MM.1S (cell line): ENCODE results near the gene CELF2.

Source experiments
- DNase-seq: peaks from one replicate; pipeline ENCODE4 v3.0.0-alpha.2; 2015
- H2AFZ ChIP-seq: fragments of 300-600 bp; sonication (generic); 2 replicates; pipeline ENCODE4 v1.6.0; 2016; ENCODE audit warnings: antibody characterized with exemption, low read length
- H3F3A ChIP-seq: fragments of 300-600 bp; sonication (generic); 2 replicates; pipeline ENCODE4 v1.6.1; 2016; ENCODE audit warnings: mild to moderate bottlenecking, antibody characterized with exemption, low read length, moderate library complexity, mixed read lengths; ENCODE audit not compliant: insufficient read depth
- H3K27ac ChIP-seq: fragments of 300-600 bp; sonication (generic); 2 replicates; pipeline ENCODE4 v1.5.1; 2016; ENCODE audit warnings: mild to moderate bottlenecking, low read length
- H3K27me3 ChIP-seq: fragments of 300-600 bp; sonication (generic); replicated peaks from 2 replicates; pipeline ENCODE4 v1.6.0; 2016; ENCODE audit warnings: low read length; ENCODE audit not compliant: insufficient read depth
- H3K36me3 ChIP-seq: fragments of 300-600 bp; sonication (generic); replicated peaks from 2 replicates; pipeline ENCODE4 v1.6.1; 2016; ENCODE audit warnings: mild to moderate bottlenecking, low read length, mixed read lengths; ENCODE audit not compliant: insufficient read depth
- H3K4me1 ChIP-seq: fragments of 300-600 bp; sonication (generic); 2 replicates; pipeline ENCODE4 v1.6.1; 2016; ENCODE audit warnings: low read length, mixed read lengths
- H3K4me2 ChIP-seq: fragments of 300-600 bp; sonication (generic); 2 replicates; pipeline ENCODE4 v1.6.0; 2016; ENCODE audit warnings: low read depth, low read length
- H3K4me3 ChIP-seq: fragments of 300-600 bp; sonication (generic); 2 replicates; pipeline ENCODE4 v1.5.1; 2016; ENCODE audit warnings: low read length, mixed read lengths
- H3K79me2 ChIP-seq: fragments of 300-600 bp; sonication (generic); 2 replicates; pipeline ENCODE4 v1.6.1; 2016; ENCODE audit warnings: mixed run types, low read length, mixed read lengths
- H3K9ac ChIP-seq: fragments of 300-600 bp; sonication (generic); 2 replicates; pipeline ENCODE4 v1.6.1; 2016; ENCODE audit warnings: low read length, mixed read lengths
- H3K9me2 ChIP-seq: fragments of 300-600 bp; sonication (generic); replicated peaks from 2 replicates; pipeline ENCODE4 v1.6.1; 2016; ENCODE audit warnings: mild to moderate bottlenecking, low read length, mixed read lengths; ENCODE audit not compliant: insufficient read depth
- H3K9me3 ChIP-seq: fragments of 300-600 bp; sonication (generic); replicated peaks from 2 replicates; pipeline ENCODE4 v1.6.1; 2016; ENCODE audit warnings: mild to moderate bottlenecking, low read length, mixed read lengths; ENCODE audit not compliant: insufficient read depth
- H4K20me1 ChIP-seq: fragments of 300-600 bp; sonication (generic); 2 replicates; pipeline ENCODE4 v1.6.1; 2016; ENCODE audit warnings: mild to moderate bottlenecking, low read length, moderate library complexity, mixed read lengths; ENCODE audit not compliant: insufficient read depth
- EZH2 ChIP-seq: fragments of 300-600 bp; sonication (generic); optimal IDR thresholded peaks from 2 replicates; pipeline ENCODE3; 2017; ENCODE audit warnings: low read depth, mild to moderate bottlenecking, antibody characterized with exemption, low read length, mixed read lengths
- EZH2phosphoT487 ChIP-seq: fragments of 300-600 bp; sonication (generic); IDR thresholded peaks from 2 replicates; pipeline ENCODE4 v1.6.1; 2018; ENCODE audit warnings: antibody characterized with exemption, low read length
- TF ChIP-seq, protein P1 (sequence below): fragments of 300-600 bp; sonication (generic); IDR thresholded peaks from 2 replicates; pipeline ENCODE4 v1.5.1; 2016; ENCODE audit warnings: antibody characterized with exemption, low read length, mixed read lengths

CELF2 gene

DNA sequence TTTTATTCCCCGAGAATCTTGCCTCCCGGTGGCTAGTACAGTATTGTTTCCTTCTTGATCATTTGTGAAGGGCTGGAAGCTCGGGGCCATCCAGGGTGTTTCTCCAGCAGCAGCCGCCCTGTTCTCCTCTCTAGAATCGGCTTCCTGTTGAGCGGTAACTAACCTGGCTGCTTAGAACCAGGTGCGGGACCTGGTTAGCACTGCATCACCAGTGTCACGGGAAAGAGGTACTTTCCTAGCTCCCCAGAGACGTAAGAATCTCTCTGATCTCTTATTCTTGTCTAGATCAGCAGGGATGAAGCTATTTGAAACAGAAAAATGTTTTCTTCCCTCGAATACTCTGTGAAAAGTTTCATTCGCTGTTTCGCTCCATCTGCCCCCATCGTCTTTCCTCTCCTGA, 239.2 kb downstream of the CELF2 start:
- no peaks in the 10 kb centered on the region for H3K27me3 ChIP-seq
- DNase-seq, result peak; percentile 87
- peak overlapping the region; percentile 99 for H3K27ac ChIP-seq
- H3K4me1 ChIP-seq, result peaks cover 93% of the 10 kb centered on the region
- TF ChIP-seq, protein P1, sequence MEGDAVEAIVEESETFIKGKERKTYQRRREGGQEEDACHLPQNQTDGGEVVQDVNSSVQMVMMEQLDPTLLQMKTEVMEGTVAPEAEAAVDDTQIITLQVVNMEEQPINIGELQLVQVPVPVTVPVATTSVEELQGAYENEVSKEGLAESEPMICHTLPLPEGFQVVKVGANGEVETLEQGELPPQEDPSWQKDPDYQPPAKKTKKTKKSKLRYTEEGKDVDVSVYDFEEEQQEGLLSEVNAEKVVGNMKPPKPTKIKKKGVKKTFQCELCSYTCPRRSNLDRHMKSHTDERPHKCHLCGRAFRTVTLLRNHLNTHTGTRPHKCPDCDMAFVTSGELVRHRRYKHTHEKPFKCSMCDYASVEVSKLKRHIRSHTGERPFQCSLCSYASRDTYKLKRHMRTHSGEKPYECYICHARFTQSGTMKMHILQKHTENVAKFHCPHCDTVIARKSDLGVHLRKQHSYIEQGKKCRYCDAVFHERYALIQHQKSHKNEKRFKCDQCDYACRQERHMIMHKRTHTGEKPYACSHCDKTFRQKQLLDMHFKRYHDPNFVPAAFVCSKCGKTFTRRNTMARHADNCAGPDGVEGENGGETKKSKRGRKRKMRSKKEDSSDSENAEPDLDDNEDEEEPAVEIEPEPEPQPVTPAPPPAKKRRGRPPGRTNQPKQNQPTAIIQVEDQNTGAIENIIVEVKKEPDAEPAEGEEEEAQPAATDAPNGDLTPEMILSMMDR, result no peak
- TF ChIP-seq EZH2 (no peak), EZH2phosphoT487 (no peak)
- peak overlapping the region; percentile 91 for H3K9ac ChIP-seq
- H3K4me3 ChIP-seq, result peak overlapping the region; percentile 33; the same call in 1 of the 2 replicates
- H3K4me2 ChIP-seq, result peak overlapping the region; percentile 56
- H4K20me1 ChIP-seq, result no peaks in the 10 kb centered on the region
- H3F3A ChIP-seq, result peaks cover 98% of the 10 kb centered on the region
- peaks cover 27% of the 10 kb centered on the region; the same call in 1 of the 2 replicates for H3K36me3 ChIP-seq
- no peaks in the 10 kb centered on the region for H3K9me2 ChIP-seq
- H3K9me3 ChIP-seq, result no peaks in the 10 kb centered on the region
- H2AFZ ChIP-seq, result no peak overlapping the region
- H3K79me2 ChIP-seq, result peaks cover 94% of the 10 kb centered on the region

DNA sequence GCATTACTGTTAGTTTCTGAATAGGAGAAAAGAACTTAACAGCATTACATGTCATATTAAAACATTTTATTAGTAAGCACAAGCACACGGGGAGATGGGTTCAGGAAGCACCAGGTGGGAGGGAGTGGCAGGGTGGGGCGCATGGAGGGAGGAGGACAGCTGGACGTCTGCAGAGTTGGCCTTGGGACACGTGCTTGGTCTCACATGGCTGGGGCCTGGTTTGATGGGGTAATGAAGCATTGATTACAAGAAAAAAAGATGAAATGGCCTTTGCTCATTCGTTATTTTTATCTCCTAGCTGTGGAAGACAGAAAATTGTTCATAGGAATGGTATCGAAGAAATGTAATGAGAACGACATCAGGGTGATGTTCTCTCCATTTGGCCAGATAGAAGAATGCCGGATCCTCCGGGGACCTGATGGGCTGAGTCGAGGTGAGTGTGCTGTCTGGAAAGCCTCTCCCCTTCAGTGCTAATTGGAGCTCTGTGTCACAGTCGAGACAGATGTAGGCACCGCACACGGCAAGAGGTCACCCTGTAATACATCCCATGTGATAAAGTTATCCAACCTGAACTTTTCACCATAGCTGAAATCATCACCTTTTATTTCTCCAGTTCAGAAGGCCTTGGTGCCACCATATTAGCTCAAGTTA, 239.9 kb downstream of the CELF2 start:
- no peak for DNase-seq
- Histone ChIP-seq H3K79me2 (peaks cover 96% of the 10 kb centered on the region), H2AFZ (no peak overlapping the region), H3K4me1 (peaks cover 93% of the 10 kb centered on the region), H3K9ac (peak overlapping the region; percentile 61), H3K4me2 (peak overlapping the region; percentile 56; the same call in 1 of the 2 replicates), H3F3A (peaks cover 98% of the 10 kb centered on the region), H3K4me3 (no peak overlapping the region), H3K9me3 (no peaks in the 10 kb centered on the region), H3K27ac (peak overlapping the region; percentile 99), H3K9me2 (no peaks in the 10 kb centered on the region), H4K20me1 (no peaks in the 10 kb centered on the region), H3K27me3 (no peaks in the 10 kb centered on the region), H3K36me3 (peaks cover 31% of the 10 kb centered on the region; the same call in 1 of the 2 replicates)
- TF ChIP-seq EZH2phosphoT487 (no peak), EZH2 (no peak)
- TF ChIP-seq, protein P1, result no peak

DNA sequence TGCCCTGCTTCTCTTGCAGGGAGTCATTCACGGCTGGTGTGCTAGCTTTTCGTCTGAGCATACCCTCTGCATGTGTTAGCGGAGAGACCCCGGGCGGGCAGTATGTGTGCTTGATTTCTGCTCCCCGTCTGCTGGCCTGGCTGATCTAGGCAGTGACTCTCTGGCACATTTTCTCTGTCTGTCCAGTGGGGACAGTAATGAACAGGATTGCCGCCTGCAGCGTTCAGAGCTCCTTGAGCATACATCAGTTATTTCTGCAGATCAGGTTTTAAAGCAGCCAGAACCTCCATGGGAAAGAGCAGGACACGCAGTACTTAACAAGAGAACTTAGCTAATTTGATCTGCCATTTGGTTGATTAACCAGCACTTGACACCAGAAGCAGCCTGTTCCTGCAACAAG, 242.5 kb downstream of the CELF2 start:
- Histone ChIP-seq H3K4me2 (peak overlapping the region; percentile 43), H3K9me2 (no peaks in the 10 kb centered on the region), H3K9ac (peak overlapping the region; percentile 46; the same call in 1 of the 2 replicates), H3K79me2 (peaks cover 96% of the 10 kb centered on the region), H3K36me3 (peaks cover 30% of the 10 kb centered on the region; the same call in 1 of the 2 replicates), H4K20me1 (no peaks in the 10 kb centered on the region), H3K4me1 (peaks cover 93% of the 10 kb centered on the region), H3K4me3 (no peak overlapping the region), H3K27me3 (no peaks in the 10 kb centered on the region), H3K9me3 (no peaks in the 10 kb centered on the region), H2AFZ (no peak overlapping the region), H3F3A (peaks cover 88% of the 10 kb centered on the region), H3K27ac (peak overlapping the region; percentile 99)
- TF ChIP-seq EZH2, result no peak
- TF ChIP-seq EZH2phosphoT487, result no peak
- TF ChIP-seq, protein P1, result peak; percentile 32
- peak; percentile 49 for DNase-seq
